K562 (cell line): ENCODE results near the gene OTULIN. TPM values are rescaled to one million over a fixed set of nuclear protein-coding genes. Genes with fewer than 3 reads are reported as not detected.

Experiments
- ARNT ChIP-seq, 2 experiments: fragments of 450-650 bp; IDR thresholded peaks; 2 replicates each; pipeline ENCODE4 v1.6.1; 2016; ENCODE audit warnings: mild to moderate bottlenecking in 1 of 2
- ATF1 ChIP-seq, 2 experiments: fragments of 450-650 bp in 1 of 2; IDR thresholded peaks; 2 replicates each; pipeline ENCODE4 v1.6.1; 2016; ENCODE audit warnings: missing compliant biosample characterization in 1 of 2, missing genetic modification characterization in 1 of 2
- BCLAF1 ChIP-seq, 2 experiments: fragments of 450-650 bp in 1 of 2; IDR thresholded peaks; 2 replicates each; pipeline ENCODE4 v1.6.1; 2011 to 2017; ENCODE audit warnings: low read depth in 2 of 2, antibody characterized with exemption in 1 of 2, borderline replicate concordance in 1 of 2, low read length in 1 of 2, mild to moderate bottlenecking in 1 of 2, mixed read lengths in 1 of 2; ENCODE audit not compliant: control insufficient read depth in 1 of 2
- CEBPB ChIP-seq: fragments of 450-650 bp; IDR thresholded peaks from 2 replicates; pipeline ENCODE4 v1.6.1; 2016; ENCODE audit warnings: missing genetic modification characterization, missing compliant biosample characterization
- CTCF ChIP-seq, 3 experiments: IDR thresholded peaks in 2 of 3; conservative IDR thresholded peaks in 1 of 3; 2 replicates each; pipeline ENCODE4 v1.5.1; 2011 to 2012; ENCODE audit warnings: low read length in 3 of 3, mild to moderate bottlenecking in 3 of 3, control low read depth in 2 of 3, improper control_type of control experiment in 1 of 3, inconsistent platforms in 1 of 3, low read depth in 1 of 3, mixed read lengths in 1 of 3, moderate library complexity in 1 of 3; ENCODE audit not compliant: insufficient read depth in 2 of 3
- EP400 ChIP-seq: fragments of 450-650 bp; IDR thresholded peaks from 2 replicates; pipeline ENCODE4 v1.6.1; 2017; ENCODE audit warnings: antibody characterized with exemption, mild to moderate bottlenecking, moderate library complexity
- FUS ChIP-seq: fragments of 200-400 bp; formaldehyde crosslinking; optimal IDR thresholded peaks from 2 replicates; pipeline ENCODE3; 2017; ENCODE audit warnings: low read depth, low read length
- HDAC1 ChIP-seq, 2 experiments: fragments of 450-650 bp; IDR thresholded peaks; 2 replicates each; pipeline ENCODE4 v1.6.1; 2016 to 2017; ENCODE audit warnings: inconsistent platforms in 1 of 2, mild to moderate bottlenecking in 1 of 2, moderate library complexity in 1 of 2
- ID3 ChIP-seq, 2 experiments: fragments of 250-450 bp in 1 of 2; fragments of 450-650 bp in 1 of 2; sonication (Bioruptor Pico) in 1 of 2; IDR thresholded peaks; 2 replicates each; pipeline versions ENCODE4 v1.6.1 to v1.8.0; 2016 to 2021; ENCODE audit warnings: mild to moderate bottlenecking in 2 of 2, moderate library complexity in 2 of 2, missing compliant biosample characterization in 1 of 2, missing genetic modification characterization in 1 of 2
- KDM1A ChIP-seq, 2 experiments: fragments of 450-650 bp; IDR thresholded peaks; 2 replicates each; pipeline ENCODE4 v1.6.1; 2016; ENCODE audit warnings: mild to moderate bottlenecking in 2 of 2
- NFIC ChIP-seq: fragments of 450-650 bp; IDR thresholded peaks from 2 replicates; pipeline ENCODE4 v1.6.1; 2017; ENCODE audit warnings: mild to moderate bottlenecking, inconsistent platforms
- PATZ1 ChIP-seq: fragments of 250-450 bp; sonication (Bioruptor Pico); IDR thresholded peaks from 2 replicates; pipeline ENCODE4 v1.5.0; 2020; ENCODE audit warnings: mild to moderate bottlenecking, borderline replicate concordance
- PPARD ChIP-seq: fragments of 250-450 bp; sonication (Bioruptor Pico); IDR thresholded peaks from 2 replicates; pipeline ENCODE4 v1.8.0; 2022; ENCODE audit warnings: inconsistent platforms, mild to moderate bottlenecking, moderate library complexity
- THAP7 ChIP-seq: fragments of 250-450 bp; sonication (Bioruptor Pico); IDR thresholded peaks from 2 replicates; pipeline ENCODE4 v1.5.0; 2021
- ZNF133 ChIP-seq: fragments of 250-450 bp; sonication (Bioruptor Pico); IDR thresholded peaks from 2 replicates; pipeline ENCODE4 v1.4.0; 2020; ENCODE audit warnings: mild to moderate bottlenecking
- ZNF277 ChIP-seq: fragments of 250-450 bp; sonication (Bioruptor Pico); IDR thresholded peaks from 2 replicates; pipeline ENCODE4 v1.8.0; 2022; ENCODE audit warnings: inconsistent platforms, mild to moderate bottlenecking, moderate library complexity, borderline replicate concordance
- polyA plus RNA-seq, 8 experiments: library from polyadenylated mRNA; depleted of rRNA in 4 of 8; stranded (reverse) in 5 of 8; unstranded in 3 of 8; fragments of >200 nt; fragmentation: Nextera tagmentation in 2 of 8; fragmentation: Illumina TruSeq in 1 of 8; extraction: Ambion mirVana in 2 of 8; extraction: Trizol in 1 of 8; gene quantifications; 2 replicates each; pipeline versions ENCODE4 v1.2.1 to v1.2.3, GENCODE V29; 2011 to 2014; ENCODE audit warnings: inconsistent platforms in 1 of 8, missing spikeins in 1 of 8
- total RNA-seq, 7 experiments: library from RNA; depleted of rRNA in 6 of 7; stranded (reverse); fragments of >200 nt in 6 of 7; fragmentation: Illumina TruSeq in 2 of 7; extraction: Trizol in 2 of 7; gene quantifications; 2 replicates each; pipeline versions ENCODE4 v1.2.1 to v1.2.3, GENCODE V29; 2011 to 2021; ENCODE audit warnings: low replicate concordance in 1 of 7

The OTULIN gene
- total and polyA plus RNA-seq, 9 of the 15 experiments (the other 6 are each of a cell fraction or from before 2014, with no cell fraction given) = 3.3 to 33.6 (median 20.1) TPM

- no peak for TF ChIP-seq ATF1 (CRISPR knock-in tag; IDR thresholded peaks at IDR 0.05)
- TF ChIP-seq ATF1 (tag; IDR thresholded peaks at IDR 0.05) = no peak
- peak; percentile 91 to 97 (median 97) for TF ChIP-seq CTCF (IDR thresholded peaks at IDR 0.05 in 2 of 3, conservative IDR thresholded peaks at IDR 0.05 in 1 of 3; ENCODE audit: insufficient read depth in 2 of 3, low read depth in 1 of 3, low read length in 3 of 3)
- TF ChIP-seq FUS = no peak
- TF ChIP-seq THAP7 = no peak
- TF ChIP-seq CEBPB (tag) = peak; percentile 67
- TF ChIP-seq ZNF133 = no peak
- TF ChIP-seq PPARD (CRISPR knock-in tag) = no peak
- TF ChIP-seq ARNT (IDR thresholded peaks at IDR 0.05) = 0 out of 4 replicates have a peak, but pooled peaks of 1 of the 2 experiments have one; percentile 31
- no peak for TF ChIP-seq ZNF277 (CRISPR knock-in tag)
- TF ChIP-seq PATZ1 (CRISPR knock-in tag) = no peak
- no peak for TF ChIP-seq BCLAF1 (IDR thresholded peaks at IDR 0.05; ENCODE audit: borderline replicate concordance in 1 of 2, control insufficient read depth in 1 of 2, low read depth in 2 of 2, low read length in 1 of 2)
- no peak for TF ChIP-seq ID3 (CRISPR knock-in tag; IDR thresholded peaks at IDR 0.05)
- TF ChIP-seq ID3 (tag; IDR thresholded peaks at IDR 0.05) = no peak
- TF ChIP-seq KDM1A (IDR thresholded peaks at IDR 0.05) = no peak
- no peak for TF ChIP-seq NFIC
- TF ChIP-seq HDAC1 (IDR thresholded peaks at IDR 0.05) = no peak
- TF ChIP-seq EP400 = no peak
Observed at GRCh38 chr5:14727428-14727865, 62.9 kb downstream of the OTULIN start (continued).
